CD14-positive monocyte (primary cell): ENCODE data around the gene MLF2. TPM values are rescaled to one million over a fixed set of nuclear protein-coding genes. Genes with fewer than 3 reads are reported as not detected.
"Not testable (repeated sequence)": the region's sequence is repeated elsewhere in the genome, so short reads cannot be mapped to it uniquely, and the experiment has no call there.

Experiments used
- DNase-seq, 3 donors: peaks; one replicate each; pipeline ENCODE4 v3.0.0-alpha.2; 2011 to 2022
- H2AFZ ChIP-seq: 2 replicates; pipeline ENCODE4 v1.6.0; 2012; ENCODE audit warnings: mild to moderate bottlenecking, low read depth, low read length, inconsistent platforms; ENCODE audit not compliant: insufficient read depth, poor library complexity, severe bottlenecking
- H3K27ac ChIP-seq, 2 donors: 1 replicate in 1 of 2; 2 replicates in 1 of 2; pipeline ENCODE4 v1.5.1; 2012 to 2013; ENCODE audit warnings: low read length in 2 of 2, control low read depth in 1 of 2, inconsistent platforms in 1 of 2, low read depth in 1 of 2, mild to moderate bottlenecking in 1 of 2
- H3K27me3 ChIP-seq, 2 donors: one replicate each; pipeline versions ENCODE4 v1.6.0 to v1.6.1; 2011 to 2013; ENCODE audit warnings: low read length in 2 of 2; ENCODE audit not compliant: control insufficient read depth in 2 of 2, insufficient read depth in 2 of 2
- H3K36me3 ChIP-seq, 2 donors: replicated peaks in 1 of 2; 1 replicate in 1 of 2; 2 replicates in 1 of 2; pipeline versions ENCODE4 v1.5.1 to v1.6.1; 2012 to 2013; ENCODE audit warnings: low read length in 2 of 2, control low read depth in 1 of 2, inconsistent platforms in 1 of 2, mild to moderate bottlenecking in 1 of 2; ENCODE audit not compliant: insufficient read depth in 2 of 2, control insufficient read depth in 1 of 2
- H3K4me1 ChIP-seq, 2 donors: 1 replicate in 1 of 2; 2 replicates in 1 of 2; pipeline versions ENCODE4 v1.5.1 to v1.6.1; 2012 to 2013; ENCODE audit warnings: low read length in 2 of 2, control low read depth in 1 of 2, inconsistent platforms in 1 of 2, mild to moderate bottlenecking in 1 of 2, moderate library complexity in 1 of 2; ENCODE audit not compliant: insufficient read depth in 2 of 2, control insufficient read depth in 1 of 2
- H3K4me2 ChIP-seq: replicated peaks from 2 replicates; pipeline ENCODE3; 2012; ENCODE audit warnings: low read length, moderate library complexity, mild to moderate bottlenecking; ENCODE audit not compliant: poor library complexity, severe bottlenecking; ENCODE audit errors: extremely low read depth
- H3K4me3 ChIP-seq, 3 experiments: fragments of 200-600 bp in 1 of 3; sonication (generic) in 1 of 3; replicated peaks in 1 of 3; 1 replicate in 2 of 3; 2 replicates in 1 of 3; pipeline ENCODE4 v1.5.1; 2011 to 2013; ENCODE audit warnings: low read length in 3 of 3, mild to moderate bottlenecking in 3 of 3, control low read depth in 2 of 3, low read depth in 2 of 3, inconsistent platforms in 1 of 3, moderate library complexity in 1 of 3
- H3K79me2 ChIP-seq: 2 replicates; pipeline ENCODE4 v1.6.0; 2012; ENCODE audit warnings: mild to moderate bottlenecking, control low read depth, inconsistent platforms, low read length, moderate library complexity; ENCODE audit not compliant: insufficient read depth
- H3K9ac ChIP-seq: 2 replicates; pipeline ENCODE4 v1.6.0; 2017; ENCODE audit warnings: low read length, mild to moderate bottlenecking; ENCODE audit not compliant: insufficient read depth, poor library complexity, severe bottlenecking
- H3K9me3 ChIP-seq, 2 donors: replicated peaks in 1 of 2; 1 replicate in 1 of 2; 2 replicates in 1 of 2; pipeline versions ENCODE4 v1.5.1 to v1.6.1; 2012 to 2013; ENCODE audit warnings: low read length in 2 of 2, control low read depth in 1 of 2; ENCODE audit not compliant: control insufficient read depth in 1 of 2, insufficient read depth in 1 of 2
- H4K20me1 ChIP-seq: 2 replicates; pipeline ENCODE4 v1.6.0; 2012; ENCODE audit warnings: mild to moderate bottlenecking, low read length, control low read depth, moderate library complexity; ENCODE audit not compliant: insufficient read depth
- H3K27ac Mint-ChIP-seq, 7 donors: one replicate each; pipeline ENCODE4 v1.8.0; 2020; ENCODE audit warnings: mild to moderate bottlenecking in 7 of 7, mixed read lengths in 7 of 7, moderate library complexity in 6 of 7, inconsistent platforms in 2 of 7
- H3K27me3 Mint-ChIP-seq, 3 donors: one replicate each; pipeline ENCODE4 v1.8.0; 2021 to 2022; ENCODE audit warnings: low read depth in 3 of 3, mild to moderate bottlenecking in 3 of 3, mixed read lengths in 3 of 3, moderate library complexity in 3 of 3, inconsistent platforms in 1 of 3
- H3K36me3 Mint-ChIP-seq, 2 donors: one replicate each; pipeline ENCODE4 v1.8.0; 2020; ENCODE audit warnings: mixed read lengths in 2 of 2, inconsistent platforms in 1 of 2, mild to moderate bottlenecking in 1 of 2
- H3K4me1 Mint-ChIP-seq: one replicate; pipeline ENCODE4 v1.8.0; 2020; ENCODE audit warnings: mild to moderate bottlenecking, mixed read lengths
- H3K4me3 Mint-ChIP-seq, 2 donors: one replicate each; pipeline ENCODE4 v1.8.0; 2020; ENCODE audit warnings: mild to moderate bottlenecking in 2 of 2, mixed read lengths in 2 of 2, moderate library complexity in 1 of 2
- H3K9me3 Mint-ChIP-seq, 7 donors: one replicate each; pipeline ENCODE4 v1.8.0; 2020 to 2022; ENCODE audit warnings: mixed read lengths in 7 of 7, mild to moderate bottlenecking in 6 of 7, moderate library complexity in 6 of 7, inconsistent platforms in 2 of 7
- CTCF ChIP-seq: fragments of 200-600 bp; IDR thresholded peaks from one replicate; pipeline ENCODE4 v1.8.0; 2022; ENCODE audit warnings: antibody characterized with exemption, mild to moderate bottlenecking
- WGBS: methylation state at CpG from one replicate; pipeline ENCODE4 v1.1.5; 2013; ENCODE audit warnings: missing lambda C conversion rate; ENCODE audit not compliant: insufficient coverage; 5-methylcytosine and 5-hydroxymethylcytosine counted together
- intact Hi-C, 2 donors: fragments of 100-400 bp; cut with micrococcal nuclease; formaldehyde crosslinking; loops; one replicate each; pipeline versions ENCODE4 v1.15.0 to v1.15.1; 2023
- polyA plus RNA-seq, 3 donors: library from polyadenylated mRNA; depleted of rRNA in 1 of 3; unstranded in 2 of 3; stranded (reverse) in 1 of 3; fragments of 300-500 nt in 2 of 3; fragments of >200 nt in 1 of 3; fragmentation: Illumina TruSeq in 2 of 3; gene quantifications; 1 replicate in 2 of 3; 2 replicates in 1 of 3; pipeline ENCODE4 v1.2.3, GENCODE V29; 2012 to 2021

Gene MLF2
- polyA plus RNA-seq, 3 donors, result 113 to 211 (median 140) TPM

- H3K4me3 Mint-ChIP-seq, result no peak overlapping the region
These were observed 5.7 kb downstream of the MLF2 start for GRCh38 chr12:6747216-6747615.

GRCh38 chr12:6745741-6746525 is 7.0 kb downstream of the MLF2 start:
- peak overlapping the region; percentile 36 for H3K4me2 ChIP-seq
- peak; percentile 90 to 97 (median 96) for DNase-seq
- intact Hi-C loops, result no loop called here

More at GRCh38 chr12:6747216-6747615, 5.7 kb downstream of the MLF2 start:
- H3K27ac ChIP-seq, result peak overlapping the region in 1 of 2 donors; percentile 39
- H2AFZ ChIP-seq, result no peak overlapping the region
- Mint-ChIP-seq H3K27ac (peak overlapping the region in 6 of 7 donors; percentile 26 to 99 (median 96)), H3K36me3 (peaks cover 63% of the 10 kb centered on the region in 2 donors), H3K9me3 (peaks cover 0 to 2% (median 0%) of the 10 kb centered on the region in 7 donors), H3K4me1 (peaks cover 32% of the 10 kb centered on the region), H3K27me3 (peaks cover 0 to under 1% (median 0%) of the 10 kb centered on the region in 3 donors)
- no peak overlapping the region for H3K9ac ChIP-seq
- H3K36me3 ChIP-seq, result peaks cover 45 to 56% of the 10 kb centered on the region in 2 donors
- no peak overlapping the region for H3K4me3 ChIP-seq
- H3K9me3 ChIP-seq, result no peaks in the 10 kb centered on the region
- intact Hi-C loops, result no loop called here
- no peak for TF ChIP-seq CTCF
- no peaks in the 10 kb centered on the region for H3K27me3 ChIP-seq
- DNase-seq, result no peak
- WGBS, result 100% methylated on average over 2 of the region's 4 CpGs
- peaks cover 26 to 29% of the 10 kb centered on the region in 2 donors for H3K4me1 ChIP-seq
- no peaks in the 10 kb centered on the region for H4K20me1 ChIP-seq
- no peak overlapping the region for H3K4me2 ChIP-seq
- H3K79me2 ChIP-seq, result peaks cover 7% of the 10 kb centered on the region

GRCh38 chr12:6743300-6743699 is 9.6 kb downstream of the MLF2 start:
- H3K9ac ChIP-seq, H3K27me3 ChIP-seq, H2AFZ ChIP-seq, H3K79me2 ChIP-seq, H3K27me3 Mint-ChIP-seq, H3K9me3 Mint-ChIP-seq, H3K4me3 Mint-ChIP-seq, H3K27ac ChIP-seq, H3K4me2 ChIP-seq, H4K20me1 ChIP-seq, H3K9me3 ChIP-seq, intact Hi-C loops, H3K4me3 ChIP-seq: not testable (repeated sequence)
- Mint-ChIP-seq H3K36me3 (peaks cover 27 to 28% of the 10 kb centered on the region in 2 donors), H3K4me1 (peaks cover 24% of the 10 kb centered on the region), H3K27ac (peak overlapping the region in 1 of 7 donors; percentile 40)
- DNase-seq, result peak in 1 of 3 donors; percentile 37
- peaks cover 20 to 23% of the 10 kb centered on the region in 2 donors for H3K4me1 ChIP-seq
- WGBS, result no CpG with 5 or more reads among the region's 7 CpGs
- peaks cover 13 to 18% of the 10 kb centered on the region in 2 donors for H3K36me3 ChIP-seq

More at GRCh38 chr12:6745741-6746525, 7.0 kb downstream of the MLF2 start:
- peak overlapping the region in 1 of 3 experiments; percentile 29 for H3K4me3 ChIP-seq
- no peak for TF ChIP-seq CTCF
- H3K4me3 Mint-ChIP-seq, result peak overlapping the region; percentile 31 to 72
- no peaks in the 10 kb centered on the region for H3K9me3 ChIP-seq
- peaks cover 24% of the 10 kb centered on the region for H3K4me1 Mint-ChIP-seq
- WGBS, result 27% methylated on average over 3 of the region's 13 CpGs
- peak overlapping the region; percentile 39 for H3K9ac ChIP-seq
- peaks cover 0 to 2% (median 0%) of the 10 kb centered on the region in 7 donors for H3K9me3 Mint-ChIP-seq
- peaks cover 20 to 23% of the 10 kb centered on the region in 2 donors for H3K4me1 ChIP-seq
- peaks cover 52% of the 10 kb centered on the region in 2 donors for H3K36me3 Mint-ChIP-seq
- H3K27me3 Mint-ChIP-seq, result peaks cover 0 to 4% (median 0%) of the 10 kb centered on the region in 3 donors
- no peaks in the 10 kb centered on the region for H3K27me3 ChIP-seq
- peak overlapping the region; percentile 90 to 91 for H3K27ac ChIP-seq
- H3K27ac Mint-ChIP-seq, result peak overlapping the region; percentile 94 to 99 (median 98)
- no peaks in the 10 kb centered on the region for H3K79me2 ChIP-seq
- H2AFZ ChIP-seq, result peak overlapping the region; percentile 37
- H3K36me3 ChIP-seq, result peaks cover 38 to 45% of the 10 kb centered on the region in 2 donors
- H4K20me1 ChIP-seq, result no peaks in the 10 kb centered on the region
